Inflammatory macrophage treated with lipopolysaccharide for 1 hour (primary cell): Measurements from ENCODE around the gene SHISA9.
A peak's percentile ranks its signal among the peaks of the same experiment; 100 is the strongest.

Experiments used
- DNase-seq, 2 donors: peaks; one replicate each; pipeline ENCODE4 v3.0.0-alpha.2; 2020 to 2022

The SHISA9 gene

DNA sequence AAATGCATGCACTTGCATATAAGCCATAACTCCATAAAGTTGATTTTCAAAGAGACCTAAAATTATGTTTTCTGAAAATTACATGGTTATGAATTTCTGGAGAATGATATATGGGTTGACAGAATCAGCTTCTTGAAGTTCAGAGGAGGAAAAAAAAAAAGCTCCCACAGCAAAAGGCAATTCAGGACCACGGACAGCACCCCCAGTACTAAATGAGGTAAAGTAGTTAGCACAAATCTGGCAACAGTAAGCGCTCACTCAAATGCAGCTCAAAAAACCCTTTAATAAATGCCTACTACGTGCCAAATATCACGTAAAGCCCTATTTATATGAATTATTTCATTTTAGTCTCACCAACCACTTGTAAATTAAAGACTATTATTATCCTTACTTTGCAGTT, 135.2 kb downstream of the SHISA9 start:
- DNase-seq = peak in 1 of 2 donors; percentile 22

GRCh38 chr16:13038591-13038990, 137.2 kb downstream of the SHISA9 start:
- no peak for DNase-seq

DNA sequence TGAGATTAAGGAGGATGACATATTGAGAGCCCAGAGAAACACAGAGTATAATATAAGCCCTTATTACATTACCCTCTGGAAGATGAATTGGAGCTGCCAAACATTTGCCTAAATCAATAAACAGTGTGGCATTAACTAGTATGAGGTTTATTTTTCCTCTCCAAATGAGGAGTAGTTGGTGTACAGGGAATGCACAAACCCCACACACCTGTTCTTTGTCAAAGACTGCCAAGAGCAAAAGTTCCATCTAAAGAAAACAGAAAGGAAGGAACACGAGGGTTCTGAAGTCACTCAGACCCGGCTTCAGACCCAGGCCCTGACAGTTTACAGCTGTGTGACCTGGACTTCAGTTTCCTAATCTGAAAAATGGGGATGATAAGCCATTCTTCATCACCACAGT, 138.1 kb downstream of the SHISA9 start:
- DNase-seq = no peak

DNA sequence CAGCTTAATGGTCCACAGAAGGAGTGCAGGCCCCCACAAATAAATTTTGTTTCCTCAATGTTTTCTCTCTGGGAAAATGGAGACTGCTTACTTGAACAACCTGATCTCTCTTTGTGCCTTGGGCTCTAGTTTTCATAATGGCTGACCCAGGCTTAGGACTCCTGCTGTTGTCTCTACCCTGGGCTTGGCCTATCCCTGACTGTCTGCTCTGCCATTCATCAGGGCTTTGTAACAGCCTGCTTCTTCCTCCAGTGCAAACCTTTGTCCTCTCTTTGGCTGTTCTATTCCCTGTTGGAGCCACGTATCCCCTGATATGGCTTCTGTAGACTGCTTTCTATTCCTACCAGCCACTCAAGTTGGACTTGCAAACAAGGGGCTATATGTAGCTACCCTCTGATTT, 139.8 kb downstream of the SHISA9 start:
- DNase-seq = no peak

DNA sequence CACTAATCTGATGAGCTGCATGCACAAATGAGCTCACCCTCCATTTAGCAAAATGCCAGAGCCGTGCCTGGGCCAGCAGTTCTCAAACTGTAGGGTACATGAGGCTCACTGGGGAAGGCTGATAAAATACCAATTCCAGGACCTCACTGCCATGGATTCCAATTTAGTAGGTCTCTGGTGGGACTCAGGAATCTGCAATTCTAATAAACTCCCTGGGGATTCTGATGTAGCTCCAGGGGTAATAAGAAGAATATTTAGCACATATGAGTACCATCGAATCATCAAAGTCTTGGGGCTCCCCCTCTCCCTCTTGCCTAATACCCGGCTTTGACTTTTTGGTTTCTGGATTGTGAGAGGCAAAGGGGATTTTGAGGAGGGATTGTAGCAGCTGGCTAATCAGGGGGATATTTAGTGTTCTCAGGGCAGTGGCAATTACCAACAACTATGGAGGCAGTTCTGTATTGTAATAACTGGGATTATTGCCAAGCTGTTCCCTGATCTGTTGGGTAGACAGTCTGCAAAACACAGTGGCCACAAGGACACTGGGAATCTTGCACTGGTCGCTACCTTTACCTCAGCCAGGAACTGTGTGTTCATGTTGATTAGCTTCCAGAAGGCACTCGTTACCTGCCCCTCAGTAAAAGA, 140.4 kb downstream of the SHISA9 start:
- DNase-seq = no peak

DNA sequence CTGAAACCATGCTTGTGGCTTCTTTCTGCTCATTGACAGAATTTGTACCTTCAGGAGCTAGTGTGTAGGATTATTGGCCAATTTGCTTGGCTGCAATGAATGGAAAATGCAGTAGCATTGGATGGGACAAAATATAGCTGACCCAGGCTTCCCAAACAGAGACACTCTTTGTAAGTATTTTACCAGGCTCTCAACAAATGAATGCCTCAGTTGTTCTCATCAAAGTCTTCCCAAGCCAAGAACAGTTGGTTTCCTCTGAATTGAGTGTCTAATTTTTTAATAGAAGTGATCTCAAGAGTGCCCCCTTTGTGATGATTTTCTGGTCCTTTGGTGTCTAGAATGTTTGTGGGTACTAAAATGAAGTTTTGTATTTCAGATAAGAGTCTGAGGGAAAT, 140.9 kb downstream of the SHISA9 start:
- DNase-seq = no peak

GRCh38 chr16:13046061-13046821, 144.8 kb downstream of the SHISA9 start:
- DNase-seq = no peak

DNA sequence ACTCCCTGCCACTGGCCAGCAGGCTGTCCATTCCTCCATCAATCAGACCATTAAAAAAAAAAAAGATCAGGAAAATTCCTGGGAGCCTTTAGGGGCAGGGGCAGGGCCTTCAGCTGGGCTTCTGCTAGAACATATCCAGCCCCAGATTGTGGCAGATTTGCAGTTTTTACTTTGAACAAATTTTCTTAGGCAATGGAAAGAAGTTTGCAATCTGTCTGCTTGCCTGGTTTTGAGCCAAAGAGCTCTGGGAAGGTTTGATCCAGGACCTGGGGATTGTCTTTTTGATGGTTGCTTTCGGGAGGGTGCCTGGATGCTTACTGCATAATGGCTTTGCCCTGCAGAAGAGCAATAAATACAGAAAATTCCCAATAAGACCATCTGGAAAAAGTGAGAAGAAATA, 145.9 kb downstream of the SHISA9 start:
- no peak for DNase-seq

DNA sequence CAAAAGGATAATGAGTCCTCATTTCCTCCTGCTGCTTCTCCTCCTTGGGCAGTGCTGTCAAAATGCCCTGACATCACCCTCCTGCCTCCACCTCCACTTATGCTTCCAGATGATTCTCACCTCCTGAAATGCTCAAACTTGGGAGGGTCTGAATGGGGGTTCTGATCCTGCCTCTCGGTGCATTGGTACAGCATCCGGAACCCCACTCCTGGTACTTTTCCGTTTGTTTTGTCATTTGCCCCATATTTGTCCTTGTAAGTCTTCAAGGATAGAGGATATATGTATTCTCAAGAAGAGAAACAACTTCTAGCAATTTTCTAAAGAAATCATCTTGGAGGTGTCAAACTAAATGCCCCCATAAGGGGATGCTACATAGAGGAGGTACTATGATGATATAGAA, 148.3 kb downstream of the SHISA9 start:
- no peak for DNase-seq

- no peak for DNase-seq
Observed at GRCh38 chr16:13052431-13052830, 151.0 kb downstream of the SHISA9 start.

DNA sequence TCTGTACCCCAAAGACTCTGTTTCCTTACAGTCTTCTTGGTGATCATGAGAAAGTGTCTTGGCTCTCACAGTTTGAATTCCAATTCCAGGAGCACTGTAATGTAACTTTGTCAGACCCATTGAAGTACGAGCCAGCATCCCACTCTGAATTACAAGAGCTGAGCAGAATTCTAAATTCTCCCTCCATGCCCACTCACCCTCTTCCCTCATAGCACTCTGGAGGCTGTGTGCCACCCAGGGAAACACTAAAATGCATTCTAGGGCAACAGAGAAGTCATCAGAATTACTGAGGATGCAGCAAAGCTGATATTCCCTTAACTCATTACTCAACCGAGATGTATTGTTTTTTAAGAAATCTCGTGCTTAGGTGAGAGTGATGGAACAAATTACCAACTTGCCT, 154.1 kb downstream of the SHISA9 start:
- DNase-seq = no peak

DNA sequence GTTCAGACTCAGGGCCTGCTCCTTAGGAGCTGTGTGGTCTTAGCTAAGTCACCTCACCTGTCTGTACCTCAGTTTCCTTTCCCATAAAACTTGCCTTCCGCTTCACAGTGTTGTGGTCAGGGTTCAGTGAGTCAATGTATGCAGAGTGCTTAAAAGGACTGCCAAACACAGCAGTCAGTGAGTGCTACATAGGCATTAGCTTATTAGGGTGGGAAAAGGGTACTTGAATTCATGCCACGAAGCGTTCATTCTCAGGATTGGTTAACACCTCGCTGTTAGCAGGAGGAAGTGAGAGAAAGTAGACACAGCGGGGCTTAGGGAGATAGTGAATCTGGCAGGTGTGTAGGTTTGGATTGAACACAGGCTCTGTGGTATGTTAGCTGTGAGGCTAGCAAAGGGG, 155.2 kb downstream of the SHISA9 start:
- DNase-seq = no peak

DNA sequence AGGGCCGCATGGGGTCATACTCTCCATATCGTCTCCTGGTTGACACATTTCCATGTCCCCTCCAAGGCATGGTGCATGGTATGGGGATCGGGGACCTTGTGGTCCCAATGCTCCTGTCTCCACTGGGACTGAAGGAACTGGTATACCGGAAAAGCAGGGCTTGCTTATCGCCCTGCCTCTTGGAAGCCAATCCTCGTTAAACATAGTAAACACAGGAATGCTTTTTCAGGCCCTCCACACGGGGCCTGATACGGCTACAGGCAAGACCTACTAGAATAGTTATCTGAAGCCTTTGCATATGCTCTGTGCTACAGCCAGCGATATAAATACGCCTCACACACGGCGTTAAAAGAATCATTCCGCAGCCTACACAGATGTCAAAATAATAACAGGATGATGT, 159.5 kb downstream of the SHISA9 start:
- DNase-seq = no peak

- DNase-seq = no peak
Observed at GRCh38 chr16:13061691-13062090, 160.3 kb downstream of the SHISA9 start.

DNA sequence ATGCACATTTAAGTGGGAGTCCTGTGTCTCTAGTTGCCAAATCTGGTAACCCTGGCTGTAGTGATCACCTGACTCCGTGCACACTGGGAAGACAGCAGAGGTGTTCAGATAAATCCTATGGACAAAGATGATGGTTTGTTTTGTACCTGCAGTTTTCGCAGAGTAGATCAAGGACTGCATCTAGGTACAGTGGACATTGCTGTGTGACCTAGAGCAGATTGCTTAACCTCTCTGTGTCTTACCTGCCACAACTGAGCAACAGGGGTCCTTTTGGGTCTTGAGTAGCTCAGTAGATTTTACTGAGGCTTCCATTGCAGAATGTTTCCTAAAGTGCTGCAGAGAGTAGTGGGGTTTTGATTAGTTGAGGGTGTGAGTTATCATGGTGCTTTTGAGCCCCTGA, 160.8 kb downstream of the SHISA9 start:
- DNase-seq = no peak

- DNase-seq = no peak
Observed at GRCh38 chr16:13063457-13063856, 162.1 kb downstream of the SHISA9 start.

GRCh38 chr16:13064821-13065220, 163.4 kb downstream of the SHISA9 start:
- no peak for DNase-seq

DNA sequence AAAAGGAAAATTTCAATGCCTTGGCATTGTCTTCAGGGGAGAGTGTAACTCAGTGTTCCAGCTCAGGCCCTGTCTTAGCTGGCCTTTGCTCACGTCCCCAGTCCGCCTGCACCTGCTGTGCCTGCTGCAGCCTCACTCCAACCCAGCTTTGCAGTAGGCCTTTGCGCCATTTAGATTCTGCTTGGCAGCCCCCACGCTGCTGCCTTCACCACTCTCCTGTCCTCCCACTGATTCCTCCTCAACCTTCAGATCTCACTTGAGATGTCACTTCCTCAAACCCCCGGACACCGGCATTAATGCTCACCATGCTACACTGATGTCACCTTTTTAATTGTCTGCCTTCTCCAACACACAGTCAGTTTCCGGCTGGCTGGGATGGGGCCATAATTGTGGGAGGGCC, 166.2 kb downstream of the SHISA9 start:
- DNase-seq = no peak

DNA sequence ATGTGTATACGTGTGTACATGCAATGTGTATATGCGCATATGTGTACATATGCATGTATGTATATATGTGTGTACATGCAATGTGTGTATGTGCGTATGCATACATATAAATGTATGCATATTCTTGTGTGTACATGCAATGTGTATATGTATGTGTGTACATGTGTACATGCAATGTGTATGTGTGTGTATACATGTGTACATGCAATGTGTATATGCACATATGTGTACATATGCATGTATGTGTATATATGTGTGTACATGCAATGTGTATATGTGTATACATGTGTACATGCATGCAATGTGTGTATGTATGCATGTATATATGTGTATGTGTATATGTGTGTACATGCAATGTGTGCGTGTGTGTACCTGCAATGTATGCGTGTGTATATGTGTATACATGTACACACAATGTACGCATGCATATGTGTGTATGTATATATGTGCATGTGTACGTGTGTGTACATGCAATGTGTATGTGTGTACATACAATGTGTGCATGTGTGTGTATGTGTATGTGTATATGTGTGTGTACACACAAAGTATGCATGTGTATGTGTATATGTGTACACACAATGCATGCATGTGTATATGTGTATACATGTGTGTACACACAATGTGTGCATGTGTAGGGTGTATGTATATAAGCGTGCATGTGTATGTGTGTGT, 167.7 kb downstream of the SHISA9 start:
- no peak for DNase-seq

DNA sequence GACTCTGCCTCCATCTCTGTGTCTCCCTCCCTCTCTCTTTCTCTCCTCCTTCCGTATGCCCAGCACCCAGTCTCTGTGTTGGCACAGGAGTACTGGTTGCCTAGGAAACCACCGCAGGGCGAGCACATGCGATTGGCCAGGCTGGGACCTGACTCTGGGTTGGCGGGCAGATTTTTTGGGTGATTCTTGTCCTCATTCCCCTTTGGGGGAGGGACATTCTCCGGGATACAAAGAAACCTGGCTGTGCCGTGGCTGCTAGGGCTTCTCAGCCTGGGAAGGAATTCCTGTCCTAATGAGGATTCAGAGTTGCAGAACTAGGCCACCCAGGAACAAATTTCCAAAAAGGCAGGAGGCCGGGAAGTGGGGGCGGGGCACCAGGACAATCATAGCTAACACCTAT, 168.9 kb downstream of the SHISA9 start:
- no peak for DNase-seq

DNA sequence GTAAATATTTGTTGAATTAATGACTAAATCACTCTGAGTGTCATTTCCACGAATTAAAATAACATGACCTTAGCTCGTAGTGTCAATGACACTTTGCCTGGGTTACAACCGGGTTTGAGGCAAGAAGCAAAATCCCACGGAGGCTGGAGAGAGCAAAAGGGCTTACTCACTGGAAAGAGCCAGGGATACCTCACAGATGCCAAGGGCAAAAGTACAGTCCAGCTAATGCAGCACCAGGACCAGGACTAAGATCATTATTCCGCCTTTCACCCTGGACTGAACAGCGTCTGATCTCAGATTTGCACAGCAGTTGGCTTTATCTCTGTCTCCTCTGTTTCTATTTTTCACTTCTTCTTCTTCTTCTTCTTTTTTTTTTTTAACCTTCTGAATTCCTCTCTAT, 175.5 kb downstream of the SHISA9 start:
- DNase-seq = no peak

- no peak for DNase-seq
Observed at GRCh38 chr16:13077816-13078215, 176.4 kb downstream of the SHISA9 start.

DNA sequence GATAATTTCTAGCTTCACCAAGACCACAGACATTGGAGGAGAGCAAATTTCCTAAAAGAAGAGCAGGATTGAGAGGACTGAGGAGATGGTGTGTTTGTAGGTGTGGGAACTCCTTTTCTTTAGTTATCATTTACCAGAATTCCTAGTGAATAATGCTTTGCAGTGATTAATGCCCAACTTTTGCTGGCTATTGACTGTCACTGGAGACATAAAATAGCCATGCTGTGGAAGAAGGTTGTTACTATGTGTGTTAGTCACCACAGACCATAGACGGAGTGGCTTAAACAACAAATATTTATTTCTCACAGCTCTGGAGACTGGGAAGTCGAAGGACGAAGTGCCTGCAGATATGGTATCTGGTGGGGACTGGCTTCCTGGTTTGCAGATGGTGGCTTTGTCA, 179.1 kb downstream of the SHISA9 start:
- no peak for DNase-seq

DNA sequence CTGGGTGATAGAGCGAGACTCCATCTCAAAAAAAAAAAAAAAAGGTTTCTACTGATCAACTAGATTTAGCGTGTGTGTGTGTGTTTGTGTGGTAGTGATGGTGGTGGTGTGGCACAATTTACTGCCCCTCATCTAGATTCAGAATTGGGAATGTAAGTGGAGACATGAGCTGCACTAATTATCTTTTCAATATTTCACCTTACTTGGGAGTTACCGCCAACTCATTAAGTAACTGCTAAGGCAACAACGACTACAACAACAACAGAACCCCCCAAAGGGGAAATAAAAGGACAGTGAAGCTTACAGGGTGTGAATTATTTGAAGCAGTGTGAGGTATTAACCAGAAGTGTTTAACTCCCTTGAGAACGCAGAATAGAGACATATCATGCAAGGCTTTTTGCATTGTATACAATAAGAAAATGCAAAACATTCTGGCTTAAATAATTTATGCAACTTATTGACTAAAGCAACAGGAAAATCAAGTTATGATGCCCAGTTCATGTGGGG, 180.5 kb downstream of the SHISA9 start:
- no peak for DNase-seq
